Measurements from ENCODE around the gene ZIC2. TPM values are rescaled to one million over a fixed set of nuclear protein-coding genes. Genes with fewer than 3 reads are reported as not detected.

The ZIC2 gene
- total RNA-seq, result 0.07 TPM in 1 of 2 replicates, not detected in the other

GRCh38 chr13:99981735-99982035 is at the start of gene ZIC2:
Gene ZIC2, plus strand, starts transcription at chr13:99981784. Its CDS starts 281 bp downstream, at chr13:99982065.

GRCh38 chr13:99971576-99972189 is 9.9 kb upstream of the ZIC2 start, which contains the start of gene ZIC5:
Gene ZIC5, minus strand, starts transcription at chr13:99971767. Its CDS starts 164 bp downstream, at chr13:99971603.

Other genes starting within 250 kb of the ZIC2 start
- not detected in 2 replicates for gene ZIC5, start 10.0 kb upstream of the ZIC2 start, total RNA-seq
- gene PCCA, start 107.3 kb downstream of the ZIC2 start, total RNA-seq, result 6.7 and 13.4 TPM in 2 replicates

Data from mammary microvascular endothelial cell (primary cell).